Naive thymus-derived CD4-positive, alpha-beta T cell (primary cell): ENCODE results near the gene TBCD. TPM values are rescaled to one million over a fixed set of nuclear protein-coding genes. Genes with fewer than 3 reads are reported as not detected.
A peak's percentile ranks its signal among the peaks of the same experiment; 100 is the strongest.

ENCODE experiments used
- ATAC-seq: fragments of 150-1000 bp; cut with Tn5 transposase; 2 replicates; pipeline ENCODE4 v1.10.0; 2021; ENCODE audit warnings: mild to moderate bottlenecking, moderate library complexity
- CTCF ChIA-PET: fragments of 350-600 bp; sonication (Branson Sonifier 250); formaldehyde crosslinking; loops from one replicate; lab custom pipeline; 2021; ENCODE audit warnings: antibody characterized with exemption; lab: Charles Lee
- POLR2A ChIA-PET: fragments of 350-600 bp; sonication (Branson Sonifier 250); formaldehyde crosslinking; loops from one replicate; lab custom pipeline; 2021; ENCODE audit warnings: antibody characterized with exemption, inconsistent platforms; lab: Charles Lee
- DNase-seq, 9 donors: peaks; one replicate each; pipeline versions ENCODE4 v3.0.0 to v3.0.0-alpha.2; 2020 to 2022; ENCODE audit warnings: mixed read lengths in 1 of 9
- H3K27ac ChIP-seq: one replicate; pipeline ENCODE4 v1.7.0; 2013; ENCODE audit warnings: mild to moderate bottlenecking, low read depth, low read length, moderate library complexity
- H3K27me3 ChIP-seq, 2 donors: one replicate each; pipeline ENCODE4 v1.7.0; 2013; ENCODE audit warnings: low read length in 2 of 2, mild to moderate bottlenecking in 2 of 2, moderate library complexity in 2 of 2; ENCODE audit not compliant: control insufficient read depth in 2 of 2, insufficient read depth in 2 of 2
- H3K36me3 ChIP-seq, 3 experiments: 1 replicate in 2 of 3; 2 replicates in 1 of 3; pipeline ENCODE4 v1.7.0; 2013; ENCODE audit warnings: low read length in 3 of 3, mild to moderate bottlenecking in 3 of 3, moderate library complexity in 1 of 3; ENCODE audit not compliant: insufficient read depth in 3 of 3, control insufficient read depth in 2 of 3
- H3K4me1 ChIP-seq, 2 donors: one replicate each; pipeline ENCODE4 v1.7.0; 2013; ENCODE audit warnings: low read length in 2 of 2, mild to moderate bottlenecking in 2 of 2, moderate library complexity in 1 of 2; ENCODE audit not compliant: control insufficient read depth in 2 of 2, insufficient read depth in 2 of 2
- H3K4me3 ChIP-seq: 2 replicates; pipeline ENCODE4 v1.7.0; 2013; ENCODE audit warnings: mild to moderate bottlenecking, low read length
- H3K9me3 ChIP-seq, 3 experiments: 1 replicate in 2 of 3; 2 replicates in 1 of 3; pipeline ENCODE4 v1.7.0; 2013; ENCODE audit warnings: low read length in 3 of 3; ENCODE audit not compliant: control insufficient read depth in 2 of 3
- H3K27ac Mint-ChIP-seq, 9 donors: one replicate each; pipeline ENCODE4 v1.8.0; 2020 to 2022; ENCODE audit warnings: mixed read lengths in 9 of 9, mild to moderate bottlenecking in 8 of 9, moderate library complexity in 5 of 9, inconsistent platforms in 2 of 9
- H3K27me3 Mint-ChIP-seq, 5 donors: one replicate each; pipeline ENCODE4 v1.8.0; 2021 to 2022; ENCODE audit warnings: mixed read lengths in 5 of 5, mild to moderate bottlenecking in 1 of 5
- H3K36me3 Mint-ChIP-seq, 5 donors: one replicate each; pipeline ENCODE4 v1.8.0; 2020 to 2022; ENCODE audit warnings: mixed read lengths in 5 of 5, mild to moderate bottlenecking in 3 of 5, inconsistent platforms in 1 of 5
- H3K4me1 Mint-ChIP-seq, 7 donors: one replicate each; pipeline ENCODE4 v1.8.0; 2020 to 2022; ENCODE audit warnings: mixed read lengths in 7 of 7, mild to moderate bottlenecking in 3 of 7, inconsistent platforms in 1 of 7
- H3K4me3 Mint-ChIP-seq, 10 donors: one replicate each; pipeline ENCODE4 v1.8.0; 2020 to 2022; ENCODE audit warnings: mild to moderate bottlenecking in 10 of 10, mixed read lengths in 10 of 10, moderate library complexity in 6 of 10, inconsistent platforms in 2 of 10
- H3K9me3 Mint-ChIP-seq, 11 donors: one replicate each; pipeline ENCODE4 v1.8.0; 2020 to 2022; ENCODE audit warnings: mixed read lengths in 11 of 11, mild to moderate bottlenecking in 4 of 11, inconsistent platforms in 1 of 11, moderate library complexity in 1 of 11
- intact Hi-C, 2 donors: fragments of 100-400 bp; cut with micrococcal nuclease; formaldehyde crosslinking; loops; one replicate each; pipeline ENCODE4 v1.15.1; 2023
- polyA plus RNA-seq, 2 donors: library from polyadenylated mRNA; unstranded; fragments of 300-500 nt; fragmentation: Illumina TruSeq; gene quantifications; one replicate each; pipeline ENCODE4 v1.2.3, GENCODE V29; 2021
- total RNA-seq, 6 experiments: library from RNA in 5 of 6; stranded (reverse) in 5 of 6; gene quantifications; 1 replicate in 5 of 6; 2 replicates in 1 of 6; pipeline ENCODE4 v1.2.3 and lab custom pipeline; 2021 to 2026

The TBCD gene
- total and polyA plus RNA-seq, 7 experiments from 2014 or later, result 61.5 to 255 (median 123) TPM

- no peak overlapping the region for H3K4me3 ChIP-seq
- Mint-ChIP-seq H3K27me3 (no peaks in the 10 kb centered on the region), H3K27ac (peak overlapping the region in 4 of 9 donors; percentile 25 to 81 (median 26)), H3K4me1 (peaks cover 25 to 61% (median 56%) of the 10 kb centered on the region in 7 donors), H3K9me3 (no peaks in the 10 kb centered on the region), H3K36me3 (peaks cover 8 to 31% (median 21%) of the 10 kb centered on the region in 5 donors), H3K4me3 (no peak overlapping the region)
- no peaks in the 10 kb centered on the region for H3K27me3 ChIP-seq
- ATAC-seq (no peak), DNase-seq (no peak)
- no peak overlapping the region for H3K27ac ChIP-seq
- intact Hi-C loops, result no loop called here
- no peaks in the 10 kb centered on the region for H3K9me3 ChIP-seq
- CTCF ChIA-PET, result no interaction called here
- peaks cover 27 to 33% of the 10 kb centered on the region in 2 donors for H3K4me1 ChIP-seq
- POLR2A ChIA-PET, result interaction anchor here (1.0 kb wide), 1 partner anchor 33 kb away, joined by 3 read pairs; no protein-coding TSS in a partner anchor
- H3K36me3 ChIP-seq, result peaks cover 0 to 23% (median 0%) of the 10 kb centered on the region in 3 experiments
Observed at GRCh38 chr17:82890339-82890730, 138.5 kb downstream of the TBCD start.

GRCh38 chr17:82890926-82891678, 139.2 kb downstream of the TBCD start:
- peaks cover 8 to 30% (median 23%) of the 10 kb centered on the region in 5 donors for H3K36me3 Mint-ChIP-seq
- ATAC-seq, result no peak
- H3K27ac ChIP-seq, result no peak overlapping the region
- H3K27me3 Mint-ChIP-seq, result no peaks in the 10 kb centered on the region
- H3K27me3 ChIP-seq, result no peaks in the 10 kb centered on the region
- peaks cover 19 to 25% of the 10 kb centered on the region in 2 donors for H3K4me1 ChIP-seq
- no peak for DNase-seq
- ChIA-PET POLR2A (interaction anchor here (1.0 kb wide), 1 partner anchor 33 kb away, joined by 3 read pairs; no protein-coding TSS in a partner anchor), CTCF (interaction anchor here (0.7 kb wide), 1 partner anchor 109 kb away, joined by 3 read pairs; no protein-coding TSS in a partner anchor)
- H3K27ac Mint-ChIP-seq, result peak overlapping the region; percentile 14 to 95 (median 70)
- intact Hi-C loops, result no loop called here
- H3K36me3 ChIP-seq, result peaks cover 0 to 28% (median 0%) of the 10 kb centered on the region in 3 experiments
- H3K4me3 Mint-ChIP-seq, result no peak overlapping the region
- peaks cover 22 to 56% (median 48%) of the 10 kb centered on the region in 7 donors for H3K4me1 Mint-ChIP-seq
- no peaks in the 10 kb centered on the region for H3K9me3 ChIP-seq
- no peak overlapping the region for H3K4me3 ChIP-seq
- no peaks in the 10 kb centered on the region for H3K9me3 Mint-ChIP-seq

- Mint-ChIP-seq H3K36me3 (peaks cover 8 to 31% (median 23%) of the 10 kb centered on the region in 5 donors), H3K27me3 (no peaks in the 10 kb centered on the region), H3K4me3 (peak overlapping the region in 1 of 10 donors; percentile 78), H3K9me3 (no peaks in the 10 kb centered on the region), H3K4me1 (peaks cover 20 to 51% (median 44%) of the 10 kb centered on the region in 7 donors), H3K27ac (peak overlapping the region in 8 of 9 donors; percentile 44 to 95 (median 90))
- H3K27me3 ChIP-seq, result no peaks in the 10 kb centered on the region
- ATAC-seq, result no peak
- peaks cover 17 to 23% of the 10 kb centered on the region in 2 donors for H3K4me1 ChIP-seq
- no peak overlapping the region for H3K4me3 ChIP-seq
- H3K27ac ChIP-seq, result peak overlapping the region; percentile 26
- intact Hi-C loops, result no loop called here
- H3K36me3 ChIP-seq, result peaks cover 0 to 28% (median 0%) of the 10 kb centered on the region in 3 experiments
- POLR2A ChIA-PET, result interaction anchor here (1.1 to 3.9 kb wide), 4 partner anchors 8 to 110 kb away, joined by 5 to 30 read pairs (median 16); no protein-coding TSS in a partner anchor
- no peak for DNase-seq
- CTCF ChIA-PET, result interaction anchor here (1.0 to 1.3 kb wide), 2 partner anchors 28 to 110 kb away, joined by 3 to 4 read pairs; no protein-coding TSS in a partner anchor
- H3K9me3 ChIP-seq, result no peaks in the 10 kb centered on the region
Observed at GRCh38 chr17:82891911-82892310, 140.0 kb downstream of the TBCD start.

- ChIA-PET POLR2A (interaction anchor here (0.9 to 3.9 kb wide), 6 partner anchors 9 to 111 kb away, joined by 3 to 30 read pairs (median 5); no protein-coding TSS in a partner anchor), CTCF (interaction anchor here (0.7 to 1.3 kb wide), 5 partner anchors 8 to 111 kb away, joined by 3 to 4 read pairs (median 4); no protein-coding TSS in a partner anchor)
- DNase-seq (peak in 8 of 9 donors; percentile 42 to 91 (median 74)), ATAC-seq (peak; percentile 98)
- H3K4me1 Mint-ChIP-seq, result peaks cover 12 to 41% (median 33%) of the 10 kb centered on the region in 7 donors
- H3K27me3 Mint-ChIP-seq, result no peaks in the 10 kb centered on the region
- Histone ChIP-seq H3K4me1 (peaks cover 17 to 23% of the 10 kb centered on the region in 2 donors), H3K36me3 (peaks cover 0 to 28% (median 0%) of the 10 kb centered on the region in 3 experiments), H3K4me3 (no peak overlapping the region), H3K9me3 (no peaks in the 10 kb centered on the region), H3K27ac (peak overlapping the region; percentile 67), H3K27me3 (no peaks in the 10 kb centered on the region)
- peaks cover 4 to 25% (median 13%) of the 10 kb centered on the region in 5 donors for H3K36me3 Mint-ChIP-seq
- H3K9me3 Mint-ChIP-seq, result no peaks in the 10 kb centered on the region
- peak overlapping the region in 9 of 10 donors; percentile 43 to 82 (median 77) for H3K4me3 Mint-ChIP-seq
- peak overlapping the region; percentile 78 to 97 (median 93) for H3K27ac Mint-ChIP-seq
- intact Hi-C loops, result loop anchor here (1.0 kb wide), 3 partner anchors 8 to 111 kb away; no protein-coding TSS in a partner anchor
Observed at GRCh38 chr17:82892899-82893565, 141.2 kb downstream of the TBCD start.

- POLR2A ChIA-PET, result interaction anchor here (0.6 to 3.9 kb wide), 6 partner anchors 10 to 112 kb away, joined by 3 to 30 read pairs (median 4); no protein-coding TSS in a partner anchor
- peak overlapping the region; percentile 0 to 95 (median 87) for H3K27ac Mint-ChIP-seq
- intact Hi-C loops, result loop anchor here (1.0 kb wide), 4 partner anchors 8 to 111 kb away; no protein-coding TSS in a partner anchor
- Histone ChIP-seq H3K36me3 (peaks cover 0 to 30% (median 0%) of the 10 kb centered on the region in 3 experiments), H3K4me3 (peak overlapping the region; percentile 12), H3K4me1 (peaks cover 17 to 23% of the 10 kb centered on the region in 2 donors), H3K27ac (peak overlapping the region; percentile 67), H3K9me3 (no peaks in the 10 kb centered on the region), H3K27me3 (no peaks in the 10 kb centered on the region)
- peaks cover 4 to 30% (median 11%) of the 10 kb centered on the region in 5 donors for H3K36me3 Mint-ChIP-seq
- DNase-seq (peak in 1 of 9 donors; percentile 38), ATAC-seq (no peak)
- H3K4me1 Mint-ChIP-seq, result peaks cover 10 to 45% (median 34%) of the 10 kb centered on the region in 7 donors
- no peaks in the 10 kb centered on the region for H3K27me3 Mint-ChIP-seq
- CTCF ChIA-PET, result interaction anchor here (0.9 to 1.2 kb wide), 3 partner anchors 8 to 76 kb away, joined by 3 to 4 read pairs (median 4); no protein-coding TSS in a partner anchor
- H3K4me3 Mint-ChIP-seq, result peak overlapping the region in 7 of 10 donors; percentile 67 to 82 (median 78)
- no peaks in the 10 kb centered on the region for H3K9me3 Mint-ChIP-seq
Observed at GRCh38 chr17:82893779-82894178, 141.9 kb downstream of the TBCD start.
